HepG2 (cell line): ENCODE measurements around the gene AP4S1. TPM values are rescaled to one million over a fixed set of nuclear protein-coding genes. Genes with fewer than 3 reads are reported as not detected.

Source experiments
- CBX5 ChIP-seq: sonication (generic); formaldehyde crosslinking; IDR thresholded peaks from 2 replicates; pipeline ENCODE4 v1.4.0; 2020; ENCODE audit warnings: missing genetic modification reagents, borderline replicate concordance
- FOXJ3 ChIP-seq: sonication (generic); formaldehyde crosslinking; IDR thresholded peaks from 2 replicates; pipeline ENCODE4 v1.4.0; 2020; ENCODE audit warnings: missing genetic modification reagents, mild to moderate bottlenecking, borderline replicate concordance
- JARID2 ChIP-seq: sonication (generic); formaldehyde crosslinking; IDR thresholded peaks from 2 replicates; pipeline ENCODE4 v1.8.1; 2023; ENCODE audit warnings: missing genetic modification reagents, inconsistent platforms; ENCODE audit not compliant: insufficient replicate concordance
- KLF13 ChIP-seq: sonication (generic); formaldehyde crosslinking; IDR thresholded peaks from 2 replicates; pipeline ENCODE4 v1.4.0; 2020; ENCODE audit warnings: mild to moderate bottlenecking, missing genetic modification reagents
- MATR3 ChIP-seq: sonication (generic); formaldehyde crosslinking; IDR thresholded peaks from 2 replicates; pipeline ENCODE4 v1.4.0; 2020; ENCODE audit warnings: missing genetic modification reagents
- MEIS1 ChIP-seq: sonication (generic); formaldehyde crosslinking; IDR thresholded peaks from 2 replicates; pipeline ENCODE4 v1.9.0; 2021; ENCODE audit warnings: mild to moderate bottlenecking, missing genetic modification reagents, moderate library complexity, borderline replicate concordance
- MYPOP ChIP-seq: sonication (generic); formaldehyde crosslinking; IDR thresholded peaks from 2 replicates; pipeline ENCODE4 v1.8.1; 2023; ENCODE audit warnings: mild to moderate bottlenecking, moderate library complexity, missing genetic modification reagents
- NCOR1 ChIP-seq: fragments of 200-600 bp; sonication (generic); IDR thresholded peaks from 2 replicates; pipeline ENCODE4 v1.7.0; 2017; ENCODE audit warnings: antibody characterized with exemption, low read length, borderline replicate concordance
- NFIC ChIP-seq: IDR thresholded peaks from 2 replicates; pipeline ENCODE4 v1.6.1; 2012; ENCODE audit warnings: mild to moderate bottlenecking, low read length, inconsistent platforms
- ONECUT2 ChIP-seq: sonication (generic); formaldehyde crosslinking; IDR thresholded peaks from 2 replicates; pipeline ENCODE4 v1.4.0; 2020; ENCODE audit warnings: missing genetic modification reagents
- PAX8 ChIP-seq: sonication (generic); formaldehyde crosslinking; IDR thresholded peaks from 2 replicates; pipeline ENCODE4 v1.8.0; 2022; ENCODE audit warnings: mild to moderate bottlenecking, missing genetic modification reagents, borderline replicate concordance
- PPARG ChIP-seq: conservative IDR thresholded peaks from 2 replicates; pipeline ENCODE4 v1.6.1; 2016; ENCODE audit warnings: missing biosample characterization, missing genetic modification reagents
- PRDM15 ChIP-seq: sonication (generic); formaldehyde crosslinking; IDR thresholded peaks from 2 replicates; pipeline ENCODE4 v1.4.0; 2020; ENCODE audit warnings: missing genetic modification reagents
- RXRB ChIP-seq: IDR thresholded peaks from 2 replicates; pipeline ENCODE4 v1.6.1; 2016; ENCODE audit warnings: borderline replicate concordance, missing genetic modification reagents, missing compliant biosample characterization
- SKI ChIP-seq: fragments of 450-650 bp; IDR thresholded peaks from one replicate; pipeline ENCODE4 v1.6.1; 2018; ENCODE audit warnings: mild to moderate bottlenecking; ENCODE audit not compliant: partially characterized antibody
- SMAD3 ChIP-seq: sonication (generic); formaldehyde crosslinking; IDR thresholded peaks from 2 replicates; pipeline ENCODE4 v1.4.0; 2020; ENCODE audit warnings: missing genetic modification reagents
- SNAPC5 ChIP-seq: sonication (generic); formaldehyde crosslinking; IDR thresholded peaks from 2 replicates; pipeline ENCODE4 v1.8.1; 2023; ENCODE audit warnings: mild to moderate bottlenecking, missing genetic modification reagents, borderline replicate concordance
- SOX6 ChIP-seq, 2 experiments: fragments of 450-650 bp in 1 of 2; sonication (generic) in 1 of 2; formaldehyde crosslinking in 1 of 2; IDR thresholded peaks; 2 replicates each; pipeline versions ENCODE4 v1.4.0 to v1.6.1; 2017 to 2020; ENCODE audit warnings: antibody characterized with exemption in 1 of 2, mild to moderate bottlenecking in 1 of 2, missing genetic modification reagents in 1 of 2
- U2AF1 ChIP-seq: fragments of 200-400 bp; formaldehyde crosslinking; optimal IDR thresholded peaks from 2 replicates; pipeline ENCODE3; 2017; ENCODE audit warnings: mild to moderate bottlenecking, low read depth, low read length
- ZBTB7A ChIP-seq: sonication (generic); formaldehyde crosslinking; IDR thresholded peaks from 2 replicates; pipeline ENCODE4 v1.8.0; 2022; ENCODE audit warnings: mild to moderate bottlenecking, missing genetic modification reagents
- ZFP36L2 ChIP-seq: sonication (generic); formaldehyde crosslinking; IDR thresholded peaks from 2 replicates; pipeline ENCODE4 v1.4.0; 2020; ENCODE audit warnings: missing genetic modification reagents
- ZNF616 ChIP-seq: sonication (generic); formaldehyde crosslinking; IDR thresholded peaks from 2 replicates; pipeline ENCODE4 v1.5.0; 2020; ENCODE audit warnings: low read depth, mild to moderate bottlenecking, missing genetic modification reagents
- ZXDC ChIP-seq: sonication (generic); formaldehyde crosslinking; IDR thresholded peaks from 2 replicates; pipeline ENCODE4 v1.5.0; 2020; ENCODE audit warnings: mild to moderate bottlenecking, missing genetic modification reagents
- polyA plus RNA-seq, 8 experiments: library from polyadenylated mRNA; depleted of rRNA in 3 of 8; stranded (reverse) in 7 of 8; unstranded in 1 of 8; fragments of >200 nt; fragmentation: Illumina TruSeq in 4 of 8; extraction: Trizol in 4 of 8; gene quantifications; 2 replicates each; pipeline versions ENCODE4 v1.2.1 to v1.2.3, GENCODE V29; 2011 to 2016; ENCODE audit warnings: low read depth in 4 of 8, missing spikeins in 1 of 8, mixed read lengths in 1 of 8; ENCODE audit not compliant: insufficient read depth in 1 of 8
- total RNA-seq, 5 experiments: library from RNA; depleted of rRNA; stranded (reverse); fragments of >200 nt; fragmentation: Illumina TruSeq; extraction: Trizol; gene quantifications; 2 replicates each; pipeline ENCODE4 v1.2.3, GENCODE V29; 2016; ENCODE audit warnings: low read depth in 1 of 5

Gene AP4S1
- total and polyA plus RNA-seq, 2 of the 13 experiments (the other 11 are each of a cell fraction or from before 2014, with no cell fraction given), result 3.9 to 21.1 TPM

- TF ChIP-seq PPARG (0 out of 2 replicates have a peak, but pooled peaks have one; percentile 25), RXRB (peak; percentile 58), MEIS1 (CRISPR knock-in tag) (no peak), U2AF1 (no peak), CBX5 (CRISPR knock-in tag) (peak; percentile 66; the same call in 1 of the 2 replicates), ZBTB7A (no peak), NFIC (peak; percentile 58; the same call in 1 of the 2 replicates), SKI (peak; percentile 39), ONECUT2 (no peak), KLF13 (no peak), SMAD3 (CRISPR knock-in tag) (peak; percentile 91), NCOR1 (peak; percentile 85), JARID2 (CRISPR knock-in tag) (no peak), PRDM15 (CRISPR knock-in tag) (no peak), FOXJ3 (peak; percentile 91), MYPOP (peak; percentile 72; the same call in 1 of the 2 replicates), ZFP36L2 (CRISPR knock-in tag) (no peak), MATR3 (no peak), ZNF616 (no peak), SNAPC5 (no peak), PAX8 (CRISPR knock-in tag) (no peak), SOX6 (IDR thresholded peaks at IDR 0.05) (no peak), SOX6 (CRISPR knock-in tag; IDR thresholded peaks at IDR 0.05) (peak; percentile 84), ZXDC (CRISPR knock-in tag) (no peak)
These were observed 12.3 kb downstream of the AP4S1 start (continued) for GRCh38 chr14:31037709-31038221.
